NCI-H226 (cell line): ENCODE data around the gene HES5.

Source experiments
- DNase-seq: peaks from one replicate; pipeline ENCODE4 v3.0.0-alpha.2; 2015

HES5 gene

DNA sequence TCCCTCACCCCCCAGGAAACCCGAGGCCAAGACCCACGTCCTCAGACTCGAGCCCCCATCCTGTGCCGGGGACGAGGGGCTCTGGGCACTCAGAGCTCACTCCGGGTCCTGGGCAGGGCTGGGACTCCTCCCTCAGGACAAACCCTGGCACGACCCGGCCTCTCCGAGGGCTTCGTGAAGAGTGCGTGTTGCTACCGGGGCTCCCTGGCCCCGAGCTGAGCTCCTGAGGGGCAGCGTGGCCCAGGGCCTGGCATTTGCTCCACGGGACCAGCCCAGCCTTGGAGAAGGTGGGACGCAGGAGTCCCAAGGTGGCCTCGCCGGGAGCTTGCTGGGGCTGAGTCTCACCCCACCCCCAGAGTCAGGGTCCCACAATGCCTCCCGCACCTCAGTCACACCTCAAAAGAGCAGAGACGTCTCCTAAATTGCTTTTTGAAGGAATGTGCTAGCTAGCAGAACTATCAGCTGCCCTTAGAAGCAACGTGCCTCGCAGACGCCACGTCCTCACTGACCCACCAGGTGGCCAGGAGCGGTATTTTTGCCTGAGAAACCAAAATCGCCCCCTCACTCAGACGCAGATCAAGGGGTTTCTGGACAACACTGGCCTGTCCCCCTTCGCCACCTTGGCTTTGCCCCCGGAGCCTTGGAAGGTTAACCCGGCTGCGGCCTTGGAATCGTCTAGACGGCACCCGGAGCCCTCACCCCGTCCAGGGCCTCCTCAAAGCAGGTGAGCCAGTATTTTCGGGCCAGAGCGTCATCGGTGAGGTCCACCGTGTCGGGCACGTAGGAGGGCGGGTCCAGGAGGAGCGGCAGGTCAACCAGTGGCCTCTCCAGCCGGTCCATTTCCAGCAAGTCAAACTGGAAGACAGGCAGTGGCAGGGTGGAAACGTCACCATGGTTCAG lies 14.9 kb downstream of the HES5 start:
- no peak for DNase-seq

DNA sequence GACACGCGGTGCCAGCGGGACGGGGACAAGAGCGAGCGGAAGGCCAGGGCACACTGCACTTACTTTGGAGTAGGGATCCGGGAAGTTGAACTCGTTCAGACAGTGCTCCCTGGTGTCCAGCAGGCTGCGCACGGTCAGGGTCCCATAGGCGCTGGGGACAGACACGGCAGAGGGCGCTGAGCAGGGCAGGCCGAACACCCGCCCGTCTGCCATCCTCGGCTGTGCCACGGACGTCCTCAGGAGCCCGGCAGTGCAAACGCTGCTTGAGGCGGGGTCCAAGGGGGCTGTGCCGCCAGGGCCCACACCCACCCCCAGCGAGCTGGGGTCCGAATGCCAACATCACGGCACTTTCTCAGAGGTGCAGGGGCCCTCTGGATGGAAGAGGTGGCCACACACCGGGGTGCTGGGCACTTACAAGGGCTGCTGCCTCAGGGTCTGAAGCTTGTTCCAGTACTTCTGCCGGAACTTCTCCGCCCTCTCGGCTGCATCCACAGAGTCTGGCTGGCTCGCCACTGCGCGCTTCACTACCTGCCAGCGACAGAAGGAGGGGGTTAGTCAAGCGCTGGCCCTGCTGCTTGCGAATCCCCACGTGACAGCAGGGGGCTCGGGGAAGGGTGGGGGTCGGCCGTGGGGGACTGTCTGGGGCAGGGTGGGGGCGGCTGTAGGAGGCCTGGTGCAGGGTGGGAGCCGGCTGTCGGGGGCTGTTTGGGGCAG lies 16.0 kb downstream of the HES5 start:
- no peak for DNase-seq

DNA sequence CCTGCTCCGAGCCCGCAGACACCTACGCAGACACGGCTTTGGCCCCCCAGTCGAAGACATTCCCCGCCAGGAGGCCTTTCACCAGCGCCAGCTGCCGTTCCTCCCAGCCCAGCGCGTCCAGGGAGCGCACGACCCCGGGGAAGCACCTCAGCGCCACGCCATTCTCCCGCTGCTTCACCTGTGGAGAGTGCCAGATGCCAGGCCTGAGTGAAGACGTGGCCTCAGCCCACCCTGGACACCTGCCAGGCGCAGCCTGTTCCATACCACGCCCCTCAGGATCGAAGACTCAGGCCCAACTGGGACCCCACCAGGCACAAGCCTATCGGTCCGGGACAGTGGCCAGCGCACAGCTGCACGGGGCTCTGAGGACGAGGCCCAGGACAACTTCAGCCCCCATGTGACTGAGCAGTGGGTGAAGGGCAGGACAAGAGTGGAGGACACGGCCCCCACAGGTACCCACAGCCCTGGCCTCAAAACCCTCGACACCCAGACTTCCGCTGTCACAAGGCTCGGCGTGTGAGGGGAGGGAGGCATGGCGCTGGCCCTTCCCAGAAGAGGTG lies 17.1 kb downstream of the HES5 start:
- no peak for DNase-seq

DNA sequence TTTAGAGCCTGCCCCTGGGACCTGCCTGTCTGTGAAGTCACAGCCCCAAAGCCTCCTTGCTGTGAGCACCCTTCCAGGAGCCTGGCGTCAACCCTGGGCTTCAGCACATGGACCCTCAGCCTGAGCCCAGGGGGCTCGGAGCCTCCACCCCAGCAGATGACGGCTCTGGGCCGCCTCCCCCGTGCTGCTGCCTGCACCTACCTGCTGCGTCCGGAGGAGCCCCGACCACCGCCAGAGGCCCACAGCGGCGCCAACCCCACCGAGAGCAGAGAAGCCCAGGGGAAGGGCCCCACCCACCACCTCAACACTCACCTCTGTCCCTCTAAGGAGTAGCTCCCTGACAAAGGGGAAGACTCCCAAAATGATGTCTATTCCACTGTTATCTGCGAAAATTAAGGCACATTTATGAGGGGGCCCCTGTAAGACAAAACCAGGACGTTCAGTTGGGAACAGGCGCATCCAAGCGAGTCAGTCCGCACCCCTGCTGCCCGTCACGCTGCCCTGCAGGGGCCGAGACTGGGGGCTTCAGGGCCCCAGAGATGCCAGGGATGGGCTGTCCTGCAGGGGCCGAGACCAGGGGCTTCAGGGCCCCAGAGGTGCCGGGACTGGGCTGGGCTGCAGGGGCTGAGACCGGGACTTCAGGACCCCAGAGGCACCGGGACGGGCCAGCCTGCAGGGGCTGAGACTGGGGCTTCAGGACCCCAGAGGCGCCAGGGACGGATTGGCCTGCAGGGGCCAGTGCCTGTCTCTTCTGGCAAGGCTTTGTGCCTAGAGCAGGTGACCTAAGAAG lies 19.5 kb downstream of the HES5 start:
- no peak for DNase-seq

DNA sequence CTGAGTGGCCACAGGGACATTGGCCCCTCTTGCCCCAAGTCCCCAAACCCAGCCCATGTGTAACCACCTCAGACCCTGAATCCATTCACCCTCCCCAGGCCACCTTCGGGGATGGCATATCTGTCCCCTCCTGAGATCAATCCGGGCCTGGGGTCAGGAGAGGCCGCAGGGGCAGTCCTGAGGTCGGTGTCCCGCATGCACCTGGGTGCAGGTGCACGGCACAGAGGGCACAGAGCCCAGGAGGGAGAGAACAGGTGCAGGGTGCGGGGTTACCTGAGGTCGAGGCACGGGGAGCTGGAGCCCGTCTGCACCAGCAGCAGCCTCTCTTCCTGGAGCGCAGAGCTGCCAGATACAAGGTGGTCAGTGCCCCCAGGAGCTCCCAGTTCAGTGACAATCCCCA lies 20.5 kb downstream of the HES5 start:
- no peak for DNase-seq

DNA sequence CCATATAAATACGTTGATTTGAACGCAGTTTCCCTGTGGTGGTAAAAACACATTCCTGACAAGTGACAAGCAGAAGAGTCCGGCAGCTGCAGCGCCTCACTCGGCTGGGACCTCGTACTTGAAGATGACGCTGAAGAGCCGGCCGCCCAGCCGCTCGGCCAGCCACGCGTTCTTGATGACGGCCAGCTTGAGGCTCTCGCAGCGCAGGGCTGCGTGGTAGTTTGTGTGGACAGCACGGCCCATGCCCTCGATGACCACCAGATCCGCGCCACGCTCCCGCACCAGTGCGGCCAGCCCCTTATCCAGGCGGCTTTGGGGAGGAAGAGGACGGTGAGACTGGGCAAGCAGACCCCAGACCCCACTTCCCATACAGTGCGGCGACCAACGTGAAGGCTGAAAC lies 21.3 kb downstream of the HES5 start:
- no peak for DNase-seq

DNA sequence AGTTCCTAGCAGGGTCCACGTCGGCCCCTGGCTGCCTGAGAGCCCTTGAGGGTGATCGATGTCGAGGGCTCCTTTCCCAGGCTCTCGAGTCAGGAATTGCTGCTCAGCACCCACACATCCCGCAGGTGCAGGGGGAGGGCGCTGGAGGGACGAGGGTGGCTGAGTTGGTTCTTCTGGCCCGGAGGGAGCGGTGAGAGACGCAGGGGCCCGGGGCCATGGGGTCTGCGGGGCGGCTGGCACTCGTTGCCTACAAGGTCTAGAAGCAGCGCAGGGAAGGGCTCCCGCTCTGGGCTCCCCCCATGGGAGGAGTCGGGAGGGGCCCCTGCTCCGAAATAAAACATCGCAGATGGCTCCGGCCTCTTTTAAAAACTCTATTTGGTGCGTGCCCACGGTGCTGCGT lies 21.9 kb downstream of the HES5 start:
- DNase-seq, result no peak

DNA sequence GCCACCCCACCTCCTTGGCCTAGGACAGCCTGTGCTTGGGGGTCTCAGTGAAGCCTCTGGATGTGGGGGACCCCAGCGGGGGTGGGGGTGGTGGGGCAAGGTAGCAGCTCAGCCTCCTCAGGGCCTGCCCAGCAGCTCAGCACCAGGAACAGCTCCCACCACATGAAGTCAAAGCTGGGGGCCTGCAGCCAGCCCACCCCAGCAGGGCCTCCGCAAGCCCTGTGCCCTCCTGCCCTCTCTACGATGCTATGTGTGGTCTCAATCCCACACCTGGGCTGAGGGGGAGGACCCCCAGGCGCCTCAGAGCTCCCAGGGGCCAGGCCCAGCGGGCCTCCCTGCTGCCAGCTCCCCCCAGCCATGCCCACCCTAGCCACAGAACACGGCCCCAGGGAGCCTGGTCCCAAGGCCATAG lies 22.3 kb downstream of the HES5 start:
- no peak for DNase-seq

DNA sequence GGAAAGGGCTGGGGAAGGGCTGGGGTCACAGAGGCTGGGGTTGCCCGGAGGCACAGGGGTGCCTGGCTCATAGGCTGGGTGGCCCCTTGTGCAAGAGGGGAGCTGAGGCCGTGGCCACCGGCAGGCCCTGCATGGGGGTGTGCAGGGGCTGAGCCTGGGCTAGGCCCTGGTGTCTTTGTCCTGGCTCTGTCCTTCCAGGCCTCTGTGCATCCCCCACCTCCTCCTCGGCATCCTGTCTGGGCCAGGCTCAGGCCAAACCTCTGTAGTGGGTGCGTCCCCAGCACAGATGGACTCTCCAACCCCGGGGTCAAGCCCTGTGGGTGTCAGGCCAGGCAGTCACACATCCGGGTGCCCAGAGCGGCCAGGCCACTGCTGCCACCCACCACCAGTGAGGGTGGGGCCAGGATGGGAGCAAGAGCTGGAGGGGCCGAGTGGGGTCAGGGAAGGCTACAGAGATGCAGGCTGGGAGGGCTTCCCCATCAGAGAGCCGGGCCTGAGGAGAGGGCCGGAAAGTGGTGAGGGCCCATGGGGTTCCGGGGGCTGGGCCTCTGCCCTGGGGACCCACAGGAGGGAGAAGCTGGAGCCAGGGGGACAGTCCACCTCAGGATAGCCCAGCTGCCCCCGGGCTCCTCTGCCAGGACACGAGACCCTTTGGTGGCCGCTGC lies 23.0 kb downstream of the HES5 start:
- DNase-seq, result no peak

DNA sequence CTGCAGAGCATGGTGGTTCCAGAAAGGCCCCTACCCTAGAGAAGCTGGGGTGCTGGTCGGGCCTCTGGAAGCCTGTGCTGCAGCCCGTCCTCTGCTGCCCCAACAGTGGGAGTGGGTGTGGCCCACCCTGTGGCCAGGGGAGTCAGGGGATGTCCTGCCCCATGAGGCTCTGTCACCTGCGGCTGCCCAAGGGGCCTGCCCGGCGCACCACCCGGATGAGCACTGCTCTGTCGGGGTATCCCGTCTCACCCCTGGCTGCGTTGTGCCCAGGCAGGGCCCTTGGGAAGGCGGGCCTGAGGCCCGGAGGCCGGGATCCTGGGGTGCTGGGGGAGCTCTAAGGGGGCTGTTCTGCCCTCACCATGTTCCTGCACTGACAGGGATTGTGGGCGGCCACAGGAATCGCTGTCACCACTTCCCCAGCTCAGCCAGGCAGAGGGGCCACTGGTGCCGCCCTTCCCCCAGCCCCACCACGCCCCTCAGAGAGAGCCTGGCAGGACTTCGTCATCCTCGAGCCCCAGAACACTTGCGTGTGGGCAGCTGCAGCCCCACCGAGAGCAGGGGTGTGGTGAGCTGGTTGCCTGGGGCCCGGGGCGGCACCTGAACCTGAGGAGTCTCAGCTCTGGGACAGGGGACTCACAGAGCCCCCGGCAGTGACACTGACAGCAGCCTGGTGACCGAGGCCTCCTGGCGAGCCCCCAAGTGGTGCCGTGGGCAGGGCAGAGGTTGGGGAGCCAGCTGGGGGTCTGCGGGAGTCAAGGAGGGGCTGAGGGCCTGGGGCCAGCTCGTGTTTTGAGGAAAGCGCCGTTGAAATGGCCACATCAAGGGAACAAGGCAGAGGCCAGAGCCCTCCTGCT lies 23.8 kb downstream of the HES5 start:
- no peak for DNase-seq

DNA sequence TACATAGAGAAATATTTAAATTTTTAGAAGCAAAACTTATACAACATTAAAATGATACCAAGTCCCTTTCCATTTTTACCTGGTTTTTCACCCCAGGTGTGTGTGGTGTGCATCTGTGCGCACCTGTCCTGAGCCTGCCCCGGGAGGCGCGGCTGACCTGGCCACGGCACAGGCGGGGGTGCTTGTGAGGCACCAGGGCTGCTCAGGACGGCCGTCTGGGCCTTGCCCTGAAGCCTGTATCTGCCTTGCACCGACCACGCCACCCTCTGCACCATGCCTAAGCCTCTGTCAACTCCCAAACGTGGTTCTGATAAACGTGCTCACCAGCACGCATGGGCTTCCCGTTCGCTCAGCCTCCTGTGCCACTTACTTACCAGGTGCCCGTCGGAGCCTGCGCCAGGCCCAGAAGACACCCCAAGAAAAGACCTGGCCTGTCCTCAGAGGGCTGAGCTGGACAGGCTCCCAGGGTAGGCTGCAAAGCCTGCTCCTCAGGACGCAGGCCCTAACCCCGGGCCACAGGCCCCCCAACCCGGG lies 24.5 kb downstream of the HES5 start:
- no peak for DNase-seq

DNA sequence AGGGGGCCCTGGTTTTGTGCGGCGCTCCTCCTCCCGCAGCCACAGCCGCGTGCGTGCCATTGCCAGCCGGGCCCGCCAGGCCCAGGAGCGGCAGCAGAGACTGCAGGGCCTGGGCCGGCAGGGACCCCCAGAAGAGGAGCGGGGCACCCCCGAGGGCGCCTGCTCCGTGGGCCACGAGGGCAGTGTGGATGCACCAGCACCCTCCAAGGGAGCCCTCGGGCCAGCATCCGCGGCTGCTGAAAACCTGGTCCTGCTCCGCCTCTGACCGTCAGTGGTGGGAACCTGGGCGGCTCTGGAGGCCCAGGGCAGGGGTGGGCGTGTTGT lies 25.2 kb downstream of the HES5 start:
- no peak for DNase-seq

DNA sequence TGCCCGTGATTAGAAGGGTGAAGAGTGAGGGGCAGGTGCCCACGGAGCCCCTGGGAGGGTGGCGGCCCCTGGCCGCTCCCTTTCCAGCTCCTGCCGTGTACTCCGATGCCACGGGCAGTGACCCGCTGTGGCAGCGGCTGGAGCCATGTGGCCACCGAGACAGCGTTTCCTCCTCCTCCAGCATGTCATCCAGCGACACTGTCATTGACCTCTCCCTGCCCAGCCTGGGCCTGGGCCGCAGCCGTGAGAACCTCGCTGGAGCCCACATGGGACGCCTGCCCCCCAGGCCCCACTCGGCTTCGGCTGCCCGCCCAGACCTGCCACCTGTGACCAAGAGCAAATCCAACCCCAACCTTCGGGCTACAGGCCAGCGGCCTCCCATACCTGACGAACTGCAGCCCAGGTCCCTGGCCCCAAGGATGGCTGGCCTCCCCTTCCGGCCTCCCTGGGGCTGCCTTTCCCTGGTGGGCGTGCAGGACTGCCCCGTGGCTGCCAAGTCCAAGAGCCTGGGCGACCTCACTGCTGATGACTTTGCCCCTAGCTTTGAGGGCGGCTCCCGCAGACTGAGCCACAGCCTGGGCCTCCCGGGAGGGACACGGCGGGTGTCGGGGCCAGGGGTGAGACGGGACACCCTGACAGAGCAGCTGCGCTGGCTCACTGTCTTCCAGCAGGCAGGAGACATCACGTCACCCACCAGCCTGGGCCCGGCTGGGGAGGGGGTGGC lies 25.7 kb downstream of the HES5 start:
- DNase-seq, result no peak

DNA sequence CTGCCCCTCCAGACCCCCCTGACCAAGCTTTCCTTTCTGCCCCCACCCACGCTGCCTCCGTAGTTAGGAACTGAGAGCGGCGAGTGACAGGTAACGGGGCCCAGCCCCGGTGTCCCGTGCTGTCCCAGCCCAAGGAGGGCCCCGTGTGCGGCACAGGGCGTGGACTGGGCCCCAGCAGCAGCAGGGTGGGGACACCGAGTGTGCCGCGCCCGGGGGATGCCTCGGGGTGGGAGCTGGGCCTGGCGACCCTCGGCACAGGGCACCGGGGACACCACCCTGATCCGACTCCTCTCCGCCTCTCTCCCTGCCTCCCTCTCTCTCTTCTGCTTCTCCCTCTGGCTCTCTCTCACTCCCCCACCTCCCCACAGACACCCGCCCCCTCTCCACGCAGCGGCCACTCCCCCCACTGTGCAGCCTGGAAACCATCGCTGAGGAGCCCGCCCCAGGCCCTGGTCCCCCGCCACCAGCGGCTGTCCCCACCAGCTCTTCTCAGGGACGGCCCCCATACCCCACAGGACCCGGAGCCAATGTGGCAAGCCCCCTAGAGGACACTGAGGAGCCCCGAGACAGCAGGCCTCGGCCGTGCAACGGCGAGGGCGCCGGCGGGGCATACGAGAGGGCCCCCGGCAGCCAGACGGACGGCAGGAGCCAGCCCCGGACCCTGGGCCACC lies 26.4 kb downstream of the HES5 start:
- DNase-seq, result no peak

DNA sequence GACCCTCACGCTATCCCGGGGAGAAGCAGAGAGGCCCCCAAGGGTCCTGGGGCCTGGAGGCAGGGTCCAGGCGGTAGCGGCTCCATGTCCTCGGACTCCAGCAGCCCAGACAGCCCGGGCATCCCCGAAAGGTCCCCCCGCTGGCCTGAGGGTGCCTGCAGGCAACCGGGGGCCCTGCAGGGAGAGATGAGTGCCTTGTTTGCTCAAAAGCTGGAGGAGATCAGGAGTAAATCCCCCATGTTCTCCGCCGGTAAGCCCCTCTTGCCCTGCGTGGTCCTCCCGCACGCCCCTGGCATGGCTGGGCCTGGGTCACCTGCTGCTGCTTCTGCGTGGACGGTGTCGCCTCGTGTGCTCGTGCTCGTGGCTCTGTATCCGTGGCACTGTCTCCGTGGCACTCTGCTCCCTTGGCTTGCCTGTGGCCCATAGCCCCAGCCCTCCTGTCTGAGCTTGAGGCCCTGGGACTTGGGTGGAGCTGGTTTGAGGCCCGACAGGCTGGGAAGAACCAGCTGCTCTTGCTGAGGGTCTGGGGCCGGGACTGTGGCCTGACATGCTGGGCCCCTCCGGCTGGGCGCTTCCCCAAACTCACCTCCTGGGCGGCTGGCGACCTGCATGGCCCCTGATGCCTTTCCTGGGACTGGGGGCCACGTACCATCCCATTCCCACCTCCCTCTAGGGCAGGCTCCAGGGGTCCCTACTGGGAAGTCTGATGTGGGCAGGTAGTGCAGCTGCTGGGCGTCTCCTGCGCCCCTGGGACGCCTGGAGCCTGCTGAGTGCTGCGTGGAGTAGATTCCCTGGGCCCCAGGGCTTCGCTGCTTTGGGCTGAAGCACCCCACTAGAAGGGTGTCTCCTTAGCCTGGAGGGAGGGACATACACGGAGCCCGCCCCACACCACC lies 27.2 kb downstream of the HES5 start:
- no peak for DNase-seq

DNA sequence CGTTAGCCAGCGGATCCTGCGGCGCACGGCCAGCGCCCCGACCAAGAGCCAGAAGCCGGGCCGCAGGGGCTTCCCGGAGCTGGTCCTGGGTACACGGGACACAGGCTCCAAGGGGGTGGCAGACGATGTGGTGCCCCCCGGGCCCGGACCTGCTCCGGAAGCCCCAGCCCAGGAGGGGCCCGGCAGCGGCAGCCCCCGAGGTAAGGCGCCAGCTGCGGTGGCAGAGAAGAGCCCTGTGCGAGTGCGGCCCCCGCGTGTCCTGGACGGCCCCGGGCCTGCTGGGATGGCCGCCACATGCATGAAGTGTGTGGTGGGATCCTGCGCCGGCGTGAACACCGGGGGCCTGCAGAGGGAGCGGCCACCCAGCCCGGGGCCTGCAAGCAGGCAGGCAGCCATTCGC lies 27.9 kb downstream of the HES5 start:
- DNase-seq, result no peak

DNA sequence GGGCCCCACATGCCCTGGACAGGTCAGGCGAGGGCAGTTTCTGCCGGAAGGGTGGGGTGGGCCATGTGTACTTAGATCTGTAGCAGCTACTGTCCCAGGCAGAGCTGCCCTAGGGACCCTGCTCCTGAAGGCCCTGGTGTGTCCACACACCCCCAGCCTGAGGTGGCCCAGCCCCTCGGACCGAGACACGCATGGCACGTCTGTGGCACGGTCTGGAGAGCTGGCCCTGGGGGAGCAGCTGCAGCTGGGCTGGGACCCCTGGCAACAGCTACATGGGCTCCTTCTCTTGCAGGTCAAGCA lies 28.3 kb downstream of the HES5 start:
- DNase-seq, result no peak

DNA sequence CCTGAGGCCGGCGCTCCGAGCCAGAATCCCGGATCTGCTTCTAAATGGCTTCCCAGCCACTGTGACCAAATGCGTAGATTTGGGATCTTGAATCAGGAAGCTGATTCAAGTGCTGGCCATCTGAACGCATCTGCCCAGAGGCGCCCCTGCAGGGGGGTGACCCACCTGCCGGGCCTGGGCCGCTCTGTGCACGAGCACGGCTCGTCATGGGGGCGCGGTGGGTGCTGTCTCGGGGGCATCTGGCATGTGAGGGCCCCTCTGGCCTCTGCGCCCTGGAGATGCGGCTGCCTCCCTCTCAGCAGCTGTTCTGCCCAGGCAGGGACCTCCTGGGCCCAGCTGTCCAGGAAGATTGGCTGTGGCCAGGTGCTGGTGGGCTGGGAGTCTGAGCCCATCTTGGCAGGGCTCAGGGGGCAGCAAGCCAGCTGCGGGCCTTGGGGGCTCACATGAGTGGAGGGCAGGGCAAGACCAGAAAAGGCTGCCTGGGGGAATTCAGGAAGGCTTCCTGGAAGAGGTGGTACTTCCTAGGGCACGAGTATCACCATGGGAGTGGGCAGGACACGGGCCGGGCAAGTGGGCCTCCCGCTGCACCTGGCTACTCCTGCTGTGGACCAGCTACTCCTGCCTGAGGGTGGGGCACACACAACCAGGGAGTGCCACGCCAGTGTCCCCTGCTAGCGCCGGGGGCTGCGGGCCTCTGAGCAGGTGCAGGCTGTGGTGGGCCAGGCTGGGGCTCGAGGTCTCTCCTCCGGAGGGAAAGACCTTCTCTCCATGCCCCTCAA lies 28.8 kb downstream of the HES5 start:
- DNase-seq, result no peak
